Measurements from ENCODE around the gene KMT2E.
"Not testable (repeated sequence)": the region's sequence is repeated elsewhere in the genome, so short reads cannot be mapped to it uniquely, and the experiment has no call there.

The KMT2E gene

GRCh38 chr7:105050493-105050892, 36.5 kb downstream of the KMT2E start:
- in situ Hi-C loops (cut with MboI; ENCODE audit: low pct_unique_long_range_greater_than_20kb, low sequenced_read_pairs, unreplicated experiment) = no loop called here
- DNase-seq (ENCODE audit: low spot score) = no peak
- TF ChIP-seq CTCF (IDR thresholded peaks at IDR 0.05; ENCODE audit: extremely low read depth, insufficient read depth, missing control alignments) = no peak

- DNase-seq (ENCODE audit: low spot score); in situ Hi-C loops (cut with MboI; ENCODE audit: low pct_unique_long_range_greater_than_20kb, low sequenced_read_pairs, unreplicated experiment): not testable (repeated sequence)
Observed at GRCh38 chr7:105050899-105051298, 36.9 kb downstream of the KMT2E start.

- no peak for DNase-seq (ENCODE audit: low spot score)
- TF ChIP-seq CTCF (IDR thresholded peaks at IDR 0.05; ENCODE audit: extremely low read depth, insufficient read depth, missing control alignments) = no peak
- in situ Hi-C loops (cut with MboI; ENCODE audit: low pct_unique_long_range_greater_than_20kb, low sequenced_read_pairs, unreplicated experiment) = no loop called here
Observed at GRCh38 chr7:105055084-105055483, 41.1 kb downstream of the KMT2E start.

- in situ Hi-C loops (cut with MboI; ENCODE audit: low pct_unique_long_range_greater_than_20kb, low sequenced_read_pairs, unreplicated experiment) = no loop called here
- no peak for DNase-seq (ENCODE audit: low spot score)
- TF ChIP-seq CTCF (IDR thresholded peaks at IDR 0.05; ENCODE audit: extremely low read depth, insufficient read depth, missing control alignments) = no peak
Observed at GRCh38 chr7:105055621-105056020, 41.6 kb downstream of the KMT2E start.

- no peak for DNase-seq (ENCODE audit: low spot score)
- TF ChIP-seq CTCF (IDR thresholded peaks at IDR 0.05; ENCODE audit: extremely low read depth, insufficient read depth, missing control alignments) = no peak
- in situ Hi-C loops (cut with MboI; ENCODE audit: low pct_unique_long_range_greater_than_20kb, low sequenced_read_pairs, unreplicated experiment) = no loop called here
Observed at GRCh38 chr7:105057472-105057871, 43.5 kb downstream of the KMT2E start.

- DNase-seq (ENCODE audit: low spot score) = no peak
- no peak for TF ChIP-seq CTCF (IDR thresholded peaks at IDR 0.05; ENCODE audit: extremely low read depth, insufficient read depth, missing control alignments)
- in situ Hi-C loops (cut with MboI; ENCODE audit: low pct_unique_long_range_greater_than_20kb, low sequenced_read_pairs, unreplicated experiment) = no loop called here
Observed at GRCh38 chr7:105060437-105060836, 46.4 kb downstream of the KMT2E start.

- in situ Hi-C loops (cut with MboI; ENCODE audit: low pct_unique_long_range_greater_than_20kb, low sequenced_read_pairs, unreplicated experiment) = no loop called here
- no peak for DNase-seq (ENCODE audit: low spot score)
Observed at GRCh38 chr7:105060923-105061322, 46.9 kb downstream of the KMT2E start.

More at GRCh38 chr7:105060923-105061322, 46.9 kb downstream of the KMT2E start:
- no peak for TF ChIP-seq CTCF (IDR thresholded peaks at IDR 0.05; ENCODE audit: extremely low read depth, insufficient read depth, missing control alignments)
